Right ventricle myocardium superior (tissue), 1 donor: ENCODE measurements around the gene GLO1. TPM values are rescaled to one million over a fixed set of nuclear protein-coding genes. Genes with fewer than 3 reads are reported as not detected.
A peak's percentile ranks its signal among the peaks of the same experiment; 100 is the strongest.

ENCODE experiments used
- ATAC-seq: fragments of 200-7000 bp; cut with Tn5 transposase; one replicate; pipeline ENCODE4 v1.9.1; 2020; ENCODE audit warnings: mild to moderate bottlenecking; ENCODE audit not compliant: poor library complexity
- DNase-seq: peaks from one replicate; pipeline ENCODE4 v3.0.0-alpha.2; 2020
- intact Hi-C: fragments of 100-400 bp; cut with DNase I; formaldehyde crosslinking; loops from one replicate; pipeline ENCODE4 v1.11.2; 2022
- total RNA-seq: library from RNA; stranded (reverse); fragmentation: NEBNext Ultra II Directional; extraction: Animal tissue kit (Norgen Biotek cat#: 25700); gene quantifications from one replicate; pipeline ENCODE4 v1.2.1, GENCODE V29; 2021
- donor health status: DM: no; HTN: yes; CAD: no; lungs with severe emphysema.

The GLO1 gene
- total RNA-seq, 1 donor from 2014 or later = 85.5 TPM

- ATAC-seq = no peak
These were observed 24.7 kb downstream of the GLO1 start for GRCh38 chr6:38678178-38678760.

GRCh38 chr6:38676974-38677544, 25.9 kb downstream of the GLO1 start:
- intact Hi-C loops = no loop called here
- no peak for ATAC-seq
- DNase-seq = no peak

More at GRCh38 chr6:38678178-38678760, 24.7 kb downstream of the GLO1 start:
- DNase-seq = no peak
- intact Hi-C loops = no loop called here

- ATAC-seq = no peak
- intact Hi-C loops = no loop called here
- no peak for DNase-seq
These were observed 26.5 kb downstream of the GLO1 start for GRCh38 chr6:38676236-38676973.

DNA sequence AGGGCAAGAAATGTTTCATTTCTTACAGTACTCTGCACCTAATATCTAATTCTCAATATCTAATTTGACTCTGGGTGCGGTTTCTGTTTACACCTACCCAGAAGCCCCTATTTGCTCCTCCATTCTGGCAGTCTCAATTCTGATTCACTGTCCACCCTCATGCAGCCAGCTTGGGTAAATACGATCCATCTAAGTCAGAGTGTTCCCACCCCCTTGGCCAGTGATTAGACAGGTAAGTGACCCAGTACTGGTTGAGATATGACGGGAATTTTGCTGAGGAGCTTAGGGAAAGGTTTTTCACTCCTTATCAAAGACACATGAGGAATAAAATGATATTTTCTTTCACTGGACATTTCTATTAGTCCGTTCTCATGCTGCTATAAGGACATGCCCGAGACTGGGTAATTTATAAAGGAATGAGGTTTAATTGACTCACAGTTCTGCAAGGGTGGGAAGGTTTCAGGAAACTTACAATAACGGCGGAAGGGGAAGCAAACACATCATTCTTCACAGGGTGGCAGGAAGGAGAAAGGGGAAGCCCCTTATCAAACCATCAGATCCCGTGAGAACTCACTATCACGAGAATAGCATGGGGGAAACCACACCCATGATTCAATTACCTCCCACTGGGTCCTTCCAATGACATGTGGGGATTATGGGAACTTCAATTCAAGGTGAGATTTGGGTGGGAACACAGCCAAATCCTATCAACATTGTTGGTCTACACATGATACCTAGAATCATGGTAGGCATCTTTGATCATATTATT, 29.4 kb downstream of the GLO1 start:
- DNase-seq (no peak), ATAC-seq (no peak)
- intact Hi-C loops = no loop called here

DNA sequence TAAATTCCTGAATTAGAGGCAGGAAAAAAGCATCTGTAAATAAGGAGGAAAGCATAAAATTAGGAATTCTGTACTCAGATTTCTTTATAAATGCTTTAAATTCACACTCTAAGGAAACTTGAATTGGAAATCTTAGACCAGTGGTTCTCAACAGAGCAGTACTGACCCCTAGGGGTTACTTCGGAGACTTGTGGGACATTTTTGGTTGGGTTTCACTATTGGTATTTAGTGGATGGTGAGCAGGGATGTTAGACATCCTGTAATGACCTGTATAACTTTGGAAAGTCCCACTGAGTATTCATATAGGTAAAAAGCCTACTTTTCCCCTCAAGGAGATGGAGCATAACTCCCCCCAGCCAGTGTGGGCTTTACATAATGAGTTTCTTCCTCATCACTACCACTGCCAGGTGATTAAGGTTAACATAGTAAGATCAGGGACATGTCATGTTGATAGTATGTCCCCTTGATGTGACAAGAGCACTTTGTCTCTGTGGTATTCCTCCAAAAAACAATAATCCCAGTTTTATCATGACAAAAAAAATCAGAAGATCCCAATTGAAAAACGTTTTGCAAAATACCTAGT, 31.0 kb downstream of the GLO1 start:
- intact Hi-C loops = no loop called here
- DNase-seq = no peak
- peak; percentile 53 for ATAC-seq

- intact Hi-C loops = no loop called here
- DNase-seq (no peak), ATAC-seq (no peak)
These were observed 44.4 kb downstream of the GLO1 start for GRCh38 chr6:38658418-38659167.

- no peak for DNase-seq
- no peak for ATAC-seq
- intact Hi-C loops = no loop called here
These were observed 46.0 kb downstream of the GLO1 start for GRCh38 chr6:38656896-38657295.

- ATAC-seq (no peak), DNase-seq (no peak)
- intact Hi-C loops = no loop called here
These were observed 48.7 kb downstream of the GLO1 start for GRCh38 chr6:38654263-38654662.

DNA sequence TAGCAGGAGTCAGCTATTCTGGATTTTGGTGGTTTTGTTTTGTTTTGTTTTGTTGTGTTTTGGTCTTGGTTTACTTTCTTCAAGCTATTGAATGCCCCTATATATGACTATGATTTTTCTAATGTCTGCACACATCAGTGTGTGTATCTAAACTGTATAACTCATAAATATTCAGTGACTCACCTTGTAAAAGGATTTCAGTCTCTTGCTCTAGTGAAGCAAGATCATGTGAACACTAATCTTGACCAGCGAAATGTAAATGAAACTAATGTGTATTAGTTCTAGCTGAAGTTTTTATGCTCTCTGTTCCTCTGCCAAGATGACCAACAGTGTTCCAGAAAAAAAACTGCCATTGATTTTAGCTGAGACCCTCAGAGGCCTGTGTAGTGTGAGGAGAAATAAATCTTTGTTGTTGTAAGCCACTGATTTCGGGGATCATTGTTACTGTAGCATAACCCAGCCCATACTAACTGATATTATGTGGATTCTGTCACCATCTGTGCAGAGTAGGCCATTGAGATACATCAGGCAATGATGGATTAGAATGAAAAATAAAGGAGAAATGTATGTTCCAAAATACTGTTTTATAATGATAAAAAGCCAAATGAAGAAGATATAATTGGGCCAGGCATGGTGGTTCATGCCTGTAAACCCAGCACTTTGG, 51.7 kb downstream of the GLO1 start:
- DNase-seq (no peak), ATAC-seq (no peak)
- intact Hi-C loops = no loop called here

GRCh38 chr6:38650207-38650752, 52.7 kb downstream of the GLO1 start:
- intact Hi-C loops = no loop called here
- no peak for DNase-seq
- no peak for ATAC-seq

DNA sequence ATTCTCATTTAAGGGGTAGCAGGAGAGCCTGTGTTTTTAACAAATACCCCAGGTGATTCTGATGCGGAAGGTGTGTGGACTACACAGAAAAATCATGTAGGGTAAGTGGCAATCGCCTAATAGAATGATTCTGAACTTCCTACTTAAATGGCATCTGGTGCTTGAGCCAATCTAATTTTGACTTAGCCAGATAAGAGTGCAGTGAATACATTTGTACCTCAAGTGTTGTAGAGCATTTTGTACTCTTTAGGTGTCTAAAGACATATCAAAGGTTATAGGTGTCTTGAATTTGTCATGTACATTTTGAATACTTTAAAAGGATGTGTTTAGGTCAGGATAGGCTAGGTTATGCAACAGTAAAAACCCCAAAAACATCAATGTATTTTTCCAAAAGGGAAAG, 53.2 kb downstream of the GLO1 start:
- intact Hi-C loops = no loop called here
- DNase-seq (no peak), ATAC-seq (peak; percentile 52)

DNA sequence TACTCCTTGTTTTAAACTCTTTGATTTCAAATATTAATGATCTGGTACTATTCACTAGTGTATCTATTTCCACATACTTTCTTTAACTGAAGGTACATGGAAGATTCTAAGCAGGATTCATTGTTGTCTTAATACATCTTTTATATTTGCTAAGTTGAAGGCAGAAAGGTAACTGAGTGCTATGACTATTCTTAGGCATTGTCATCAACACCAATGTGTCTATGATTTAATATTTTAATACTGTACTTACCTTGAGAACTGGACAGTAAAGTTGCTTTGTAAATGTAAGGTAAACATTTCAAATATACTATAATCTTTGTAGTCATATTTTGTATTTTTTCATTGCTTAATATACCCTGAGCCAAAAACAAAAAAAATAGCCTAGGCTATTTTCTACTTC, 54.3 kb downstream of the GLO1 start:
- peak; percentile 54 for ATAC-seq
- intact Hi-C loops = no loop called here

DNA sequence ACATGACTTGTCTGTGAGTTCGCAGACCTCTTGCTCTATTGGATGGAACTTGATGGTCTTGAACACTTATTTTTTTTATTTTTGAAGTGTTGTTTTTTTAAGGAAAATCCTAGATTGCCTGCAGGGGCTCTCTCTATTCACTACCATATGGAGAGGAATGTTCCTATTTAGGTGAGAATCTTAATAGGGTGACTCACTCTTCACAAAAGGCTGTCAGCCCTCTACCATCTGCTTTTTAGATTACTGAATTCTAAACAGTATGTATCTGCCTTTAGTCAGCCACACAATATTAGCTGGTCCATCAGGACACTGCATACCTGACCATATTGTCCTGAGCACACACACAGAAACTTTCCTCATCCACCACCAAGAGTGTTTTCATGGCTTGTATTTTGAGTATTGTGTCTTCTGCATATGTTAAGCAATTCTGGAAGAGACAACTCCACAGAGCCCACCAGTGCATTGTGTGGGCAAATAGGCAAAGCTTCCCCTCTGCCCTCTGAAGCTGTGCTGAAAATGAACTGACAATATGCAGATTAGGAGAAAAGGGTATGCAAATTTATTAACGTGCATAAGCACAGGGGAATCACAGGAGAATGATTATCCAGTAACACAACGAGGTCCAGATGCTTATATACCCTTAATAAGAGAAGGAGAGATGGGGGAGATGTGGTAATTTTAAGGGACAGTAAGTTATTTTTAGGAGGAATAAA, 56.6 kb downstream of the GLO1 start:
- no peak for DNase-seq
- intact Hi-C loops = no loop called here
- no peak for ATAC-seq

More for the DNA sequence above, 54.3 kb downstream of the GLO1 start:
- DNase-seq = no peak

- ATAC-seq = no peak
- no peak for DNase-seq
- intact Hi-C loops = no loop called here
These were observed 58.0 kb downstream of the GLO1 start for GRCh38 chr6:38644951-38645350.

DNA sequence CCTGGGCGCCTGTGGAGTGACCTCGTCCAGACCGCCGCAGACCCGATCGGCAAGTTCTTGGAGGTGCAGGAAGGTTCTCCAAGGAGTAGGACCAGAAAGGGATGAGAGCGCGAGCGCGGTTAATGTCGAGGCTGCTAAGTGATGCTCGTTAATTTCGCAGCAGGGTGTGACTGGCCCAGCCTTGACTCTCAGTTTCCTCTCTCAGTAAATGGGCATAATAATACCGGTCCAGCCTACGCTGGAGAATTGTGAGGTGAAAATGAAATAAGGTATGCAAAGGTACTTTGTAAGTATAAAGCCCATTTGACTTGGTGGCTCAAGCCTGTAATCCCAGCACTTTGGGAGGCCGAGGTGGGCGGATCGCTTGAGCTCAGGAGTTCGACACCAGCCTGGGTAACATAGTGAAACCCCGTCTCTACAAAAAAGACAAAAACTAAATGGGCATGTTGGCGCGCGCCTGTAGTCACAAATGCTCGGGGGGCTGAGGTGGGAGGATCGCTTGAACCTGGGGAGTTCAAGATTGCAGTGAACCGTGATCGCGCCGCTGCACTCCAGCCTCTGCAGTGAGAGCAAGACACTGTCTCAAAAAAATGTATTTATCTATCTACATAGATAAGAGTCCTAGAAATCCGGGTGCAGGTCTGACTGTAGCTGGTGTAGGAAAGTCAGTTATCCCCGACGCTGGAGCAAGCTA, 62.6 kb downstream of the GLO1 start:
- DNase-seq (no peak), ATAC-seq (no peak)
- intact Hi-C loops = no loop called here

- DNase-seq (peak; percentile 92), ATAC-seq (peak; percentile 96)
- intact Hi-C loops = no loop called here
These were observed 63.3 kb downstream of the GLO1 start, which contains the start of gene BTBD9 for GRCh38 chr6:38639498-38640215. TSS of gene BTBD9 (minus strand) at chr6:38639929.
